ENCODE results near the gene PPP1R8.
"Not testable (repeated sequence)": the region's sequence is repeated elsewhere in the genome, so short reads cannot be mapped to it uniquely, and the experiment has no call there.

Gene PPP1R8

DNA sequence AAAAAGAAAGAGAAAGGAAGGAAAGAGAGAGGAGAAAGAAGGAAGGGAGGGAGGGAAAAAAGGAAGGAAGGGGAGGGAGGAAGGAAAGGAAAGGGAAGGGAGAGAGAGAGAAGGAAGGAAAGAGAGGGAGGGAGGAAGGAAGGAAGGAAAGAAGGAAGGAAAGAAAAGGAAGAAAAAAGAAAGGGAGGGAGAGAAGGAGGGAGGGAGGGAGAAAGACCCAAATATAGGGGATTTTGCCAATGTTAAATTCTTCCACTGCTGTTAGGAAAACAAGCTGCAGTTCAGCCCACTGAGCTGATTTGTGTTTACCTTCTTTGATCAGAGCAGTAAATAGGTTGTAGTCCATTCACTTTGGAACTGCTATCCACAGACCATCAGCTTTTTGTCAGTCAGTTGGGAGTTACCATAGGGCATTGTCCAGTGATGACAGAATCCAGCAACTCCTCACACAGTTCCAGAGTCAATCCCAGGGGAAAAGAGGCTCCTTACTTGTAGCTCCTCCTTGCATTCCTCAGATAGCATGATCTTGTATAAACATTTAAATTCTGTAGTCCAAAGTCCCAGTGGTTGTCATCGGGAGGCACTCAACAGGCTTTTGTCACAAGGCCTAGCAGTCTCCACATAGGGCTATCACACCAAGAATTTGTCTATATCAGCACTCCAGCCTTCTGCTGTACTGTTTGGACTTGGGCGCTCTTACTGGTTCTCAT is 13.5 kb upstream of the PPP1R8 start:
- TF ChIP-seq, protein P1, sequence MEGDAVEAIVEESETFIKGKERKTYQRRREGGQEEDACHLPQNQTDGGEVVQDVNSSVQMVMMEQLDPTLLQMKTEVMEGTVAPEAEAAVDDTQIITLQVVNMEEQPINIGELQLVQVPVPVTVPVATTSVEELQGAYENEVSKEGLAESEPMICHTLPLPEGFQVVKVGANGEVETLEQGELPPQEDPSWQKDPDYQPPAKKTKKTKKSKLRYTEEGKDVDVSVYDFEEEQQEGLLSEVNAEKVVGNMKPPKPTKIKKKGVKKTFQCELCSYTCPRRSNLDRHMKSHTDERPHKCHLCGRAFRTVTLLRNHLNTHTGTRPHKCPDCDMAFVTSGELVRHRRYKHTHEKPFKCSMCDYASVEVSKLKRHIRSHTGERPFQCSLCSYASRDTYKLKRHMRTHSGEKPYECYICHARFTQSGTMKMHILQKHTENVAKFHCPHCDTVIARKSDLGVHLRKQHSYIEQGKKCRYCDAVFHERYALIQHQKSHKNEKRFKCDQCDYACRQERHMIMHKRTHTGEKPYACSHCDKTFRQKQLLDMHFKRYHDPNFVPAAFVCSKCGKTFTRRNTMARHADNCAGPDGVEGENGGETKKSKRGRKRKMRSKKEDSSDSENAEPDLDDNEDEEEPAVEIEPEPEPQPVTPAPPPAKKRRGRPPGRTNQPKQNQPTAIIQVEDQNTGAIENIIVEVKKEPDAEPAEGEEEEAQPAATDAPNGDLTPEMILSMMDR (conservative IDR thresholded peaks at IDR 0.05): no peak
- TF ChIP-seq ZFX (IDR thresholded peaks at IDR 0.05): no peak
- H3K27ac ChIP-seq: no peak overlapping the region

DNA sequence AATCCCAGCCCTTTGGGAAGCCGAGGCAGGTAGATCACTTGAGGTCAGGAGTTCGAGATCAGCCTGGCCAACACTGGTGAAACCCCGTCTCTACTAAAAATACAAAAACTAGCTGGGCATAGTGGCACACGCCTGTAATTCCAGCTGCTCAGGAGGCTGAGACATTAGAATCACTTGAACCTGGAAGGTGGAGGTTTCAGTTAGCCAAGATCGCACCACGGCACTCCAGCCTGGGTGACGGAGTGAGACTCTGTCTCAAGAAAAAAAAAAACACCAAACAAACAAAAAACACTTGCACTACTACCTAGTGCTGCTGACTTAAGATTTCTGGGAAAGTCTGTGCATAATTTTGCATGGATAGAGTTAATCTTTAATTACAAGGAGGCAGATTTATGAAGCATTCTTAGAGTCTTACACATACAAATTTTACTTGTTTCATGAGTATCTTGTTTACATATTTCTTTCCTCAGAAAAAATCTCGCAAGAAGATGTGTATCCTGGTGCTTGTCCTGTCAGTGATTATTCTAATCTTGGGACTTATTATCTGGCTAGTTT is 8.7 kb upstream of the PPP1R8 start:
- TF ChIP-seq, protein P1 (conservative IDR thresholded peaks at IDR 0.05): no peak
- TF ChIP-seq ZFX (IDR thresholded peaks at IDR 0.05): no peak
- H3K27ac ChIP-seq: no peak overlapping the region

DNA sequence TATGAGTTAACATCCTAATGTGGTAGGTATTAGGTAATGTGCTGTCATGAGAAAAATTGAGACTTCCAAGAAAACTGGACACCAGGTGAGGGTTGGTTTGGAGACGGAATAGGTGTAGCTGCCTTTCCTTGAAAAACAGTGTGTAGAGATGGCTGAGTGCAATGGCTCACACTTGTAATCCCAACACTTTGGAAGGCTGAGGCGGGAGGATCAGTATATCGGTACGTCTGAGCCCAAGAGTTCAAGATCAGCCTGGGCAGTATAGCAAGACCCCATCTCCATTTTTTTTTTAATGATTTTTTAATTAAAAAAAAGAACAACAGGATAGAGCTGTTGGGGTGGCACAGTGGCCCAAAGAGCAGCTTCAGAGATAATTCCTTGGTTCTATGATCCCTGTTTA is 6.8 kb upstream of the PPP1R8 start:
- H3K27ac ChIP-seq: no peak overlapping the region
- TF ChIP-seq, protein P1 (conservative IDR thresholded peaks at IDR 0.05): no peak
- no peak for TF ChIP-seq ZFX (IDR thresholded peaks at IDR 0.05)

DNA sequence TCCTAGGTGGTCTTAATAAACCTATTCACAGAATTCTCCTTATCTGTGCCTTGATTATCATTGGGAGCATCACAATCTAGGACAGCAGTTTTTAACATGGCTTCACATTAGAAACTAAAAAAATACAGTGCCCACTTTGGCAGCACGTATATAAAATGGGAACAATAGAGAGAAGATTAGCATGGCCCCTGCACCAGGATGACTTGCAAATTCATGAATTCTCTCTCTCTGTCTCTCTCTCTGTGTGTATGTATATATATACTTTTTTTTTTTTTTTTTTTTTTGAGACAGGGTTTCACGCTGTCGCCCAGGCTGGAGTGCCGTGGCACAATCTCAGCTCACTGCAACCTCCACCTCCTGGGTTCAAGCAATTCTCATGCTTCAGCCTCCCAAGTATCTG is 6.2 kb upstream of the PPP1R8 start:
- TF ChIP-seq, protein P1 (conservative IDR thresholded peaks at IDR 0.05): no peak
- TF ChIP-seq ZFX (IDR thresholded peaks at IDR 0.05): no peak
- H3K27ac ChIP-seq: no peak overlapping the region

DNA sequence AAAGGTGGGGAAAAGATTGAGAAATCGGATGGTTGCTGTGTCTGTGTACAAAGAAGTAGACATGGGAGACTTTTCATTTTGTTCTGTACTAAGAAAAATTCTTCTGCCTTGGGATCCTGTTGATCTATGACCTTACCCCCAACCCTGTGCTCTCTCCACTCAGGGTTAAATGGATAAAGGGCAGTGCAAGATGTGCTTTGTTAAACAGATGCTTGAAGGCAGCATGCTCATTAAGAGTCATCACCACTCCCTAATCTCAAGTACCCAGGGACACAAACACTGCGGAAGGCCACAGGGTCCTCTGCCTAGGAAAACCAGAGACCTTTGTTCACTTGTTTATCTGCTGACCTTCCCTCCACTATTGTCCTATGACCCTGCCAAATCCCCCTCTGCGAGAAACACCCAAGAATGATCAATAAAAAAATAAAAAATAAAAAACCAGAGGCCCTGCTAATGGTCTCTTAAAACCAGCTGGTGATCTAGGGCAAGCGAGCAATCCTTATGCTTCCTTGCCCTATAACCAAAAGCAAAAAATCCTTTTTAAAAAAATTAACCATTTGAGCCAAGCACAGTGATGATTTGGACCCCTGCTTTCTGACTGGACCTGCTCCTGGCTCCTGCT is 1.1 kb upstream of the PPP1R8 start:
- not testable (repeated sequence) for H3K27ac ChIP-seq

DNA sequence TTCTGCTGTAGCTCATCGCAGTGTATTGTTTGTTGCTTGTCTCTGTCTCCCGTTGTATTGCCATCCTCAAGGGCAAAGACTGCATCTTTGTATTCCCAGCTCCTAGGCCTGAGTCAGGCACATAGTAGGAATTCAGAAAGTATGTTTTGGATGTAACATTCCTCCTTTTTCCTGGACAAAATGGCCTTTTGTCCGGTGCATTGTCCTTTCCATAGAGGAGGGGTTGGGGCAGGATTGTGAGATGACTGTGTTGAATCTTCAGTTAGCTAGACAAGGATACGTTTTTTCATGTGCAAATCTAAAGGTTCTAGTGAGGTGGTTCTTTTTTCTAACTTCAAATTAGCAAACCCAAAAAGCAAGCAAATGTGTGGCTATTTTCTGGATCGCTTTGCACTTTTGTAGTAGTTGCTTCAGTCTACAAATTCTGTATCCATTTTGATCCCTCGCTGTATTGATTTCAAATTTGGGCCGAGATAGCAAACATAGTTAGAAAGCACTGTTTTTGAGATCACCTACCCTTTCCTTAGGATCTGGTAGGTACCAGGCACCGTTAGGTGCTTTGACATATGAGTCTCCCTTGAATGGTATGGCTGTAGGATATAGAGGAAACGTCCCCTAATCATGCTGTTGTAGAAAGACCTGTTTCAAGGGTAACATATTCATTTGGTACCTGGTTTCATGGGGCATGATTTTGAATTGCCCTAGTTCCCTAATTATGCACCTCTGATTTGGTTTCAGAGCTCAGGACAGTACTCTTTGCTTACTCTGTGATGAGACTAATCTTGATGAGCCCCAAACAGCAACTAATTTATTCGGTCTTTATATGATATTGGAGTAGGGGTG is 1.2 kb downstream of the PPP1R8 start:
- no peak for TF ChIP-seq ZFX (IDR thresholded peaks at IDR 0.05)
- TF ChIP-seq, protein P1 (conservative IDR thresholded peaks at IDR 0.05): no peak
- H3K27ac ChIP-seq: peak overlapping the region; percentile 88

DNA sequence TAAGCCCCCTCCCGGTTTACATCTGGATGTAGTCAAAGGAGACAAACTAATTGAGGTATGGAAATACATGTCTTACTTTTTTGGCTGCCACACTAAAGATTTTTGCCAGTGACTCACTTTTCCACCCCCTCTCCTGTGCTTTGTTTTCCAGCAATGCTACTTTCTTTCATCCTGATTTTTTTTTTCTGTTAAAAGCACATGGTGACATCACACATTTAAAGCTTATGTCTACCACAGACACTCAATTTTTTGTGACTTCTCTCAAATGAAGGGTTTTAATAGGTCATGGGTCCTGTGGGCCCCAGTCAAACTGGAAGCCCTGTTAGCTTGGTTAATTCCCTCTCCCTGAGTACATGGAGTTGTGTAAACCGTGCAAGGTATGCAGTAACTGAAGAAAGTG is 2.2 kb downstream of the PPP1R8 start:
- TF ChIP-seq ZFX (IDR thresholded peaks at IDR 0.05): no peak
- TF ChIP-seq, protein P1 (conservative IDR thresholded peaks at IDR 0.05): no peak
- no peak overlapping the region for H3K27ac ChIP-seq
